Measurements from ENCODE around the gene FASTKD3.

GRCh38 chr5:7852542-7852941 is 16.3 kb downstream of the FASTKD3 start:
- TF ChIP-seq, protein P1, sequence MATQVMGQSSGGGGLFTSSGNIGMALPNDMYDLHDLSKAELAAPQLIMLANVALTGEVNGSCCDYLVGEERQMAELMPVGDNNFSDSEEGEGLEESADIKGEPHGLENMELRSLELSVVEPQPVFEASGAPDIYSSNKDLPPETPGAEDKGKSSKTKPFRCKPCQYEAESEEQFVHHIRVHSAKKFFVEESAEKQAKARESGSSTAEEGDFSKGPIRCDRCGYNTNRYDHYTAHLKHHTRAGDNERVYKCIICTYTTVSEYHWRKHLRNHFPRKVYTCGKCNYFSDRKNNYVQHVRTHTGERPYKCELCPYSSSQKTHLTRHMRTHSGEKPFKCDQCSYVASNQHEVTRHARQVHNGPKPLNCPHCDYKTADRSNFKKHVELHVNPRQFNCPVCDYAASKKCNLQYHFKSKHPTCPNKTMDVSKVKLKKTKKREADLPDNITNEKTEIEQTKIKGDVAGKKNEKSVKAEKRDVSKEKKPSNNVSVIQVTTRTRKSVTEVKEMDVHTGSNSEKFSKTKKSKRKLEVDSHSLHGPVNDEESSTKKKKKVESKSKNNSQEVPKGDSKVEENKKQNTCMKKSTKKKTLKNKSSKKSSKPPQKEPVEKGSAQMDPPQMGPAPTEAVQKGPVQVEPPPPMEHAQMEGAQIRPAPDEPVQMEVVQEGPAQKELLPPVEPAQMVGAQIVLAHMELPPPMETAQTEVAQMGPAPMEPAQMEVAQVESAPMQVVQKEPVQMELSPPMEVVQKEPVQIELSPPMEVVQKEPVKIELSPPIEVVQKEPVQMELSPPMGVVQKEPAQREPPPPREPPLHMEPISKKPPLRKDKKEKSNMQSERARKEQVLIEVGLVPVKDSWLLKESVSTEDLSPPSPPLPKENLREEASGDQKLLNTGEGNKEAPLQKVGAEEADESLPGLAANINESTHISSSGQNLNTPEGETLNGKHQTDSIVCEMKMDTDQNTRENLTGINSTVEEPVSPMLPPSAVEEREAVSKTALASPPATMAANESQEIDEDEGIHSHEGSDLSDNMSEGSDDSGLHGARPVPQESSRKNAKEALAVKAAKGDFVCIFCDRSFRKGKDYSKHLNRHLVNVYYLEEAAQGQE (IDR thresholded peaks at IDR 0.05), result no peak
- TF ChIP-seq CTCF (IDR thresholded peaks at IDR 0.05; ENCODE audit: low read depth, low read length, missing input control) (no peak), FOXA1 (IDR thresholded peaks at IDR 0.05) (no peak), RAD21 (IDR thresholded peaks at IDR 0.05) (no peak)
